GM19468 (cell line): ENCODE results near the gene GGCX.

ENCODE experiments used
- ATAC-seq: cut with Tn5 transposase; IDR thresholded peaks from one replicate; pipeline ENCODE4 v1.9.1; 2021; ENCODE audit warnings: mild to moderate bottlenecking, moderate library complexity, moderate number of reproducible peaks; ENCODE audit not compliant: unreplicated experiment; ENCODE audit errors: extremely low read depth

GGCX gene

GRCh38 chr2:85524336-85524908, 36.9 kb downstream of the GGCX start:
- no peak for ATAC-seq

- ATAC-seq = no peak
Observed at GRCh38 chr2:85523903-85524335, 37.4 kb downstream of the GGCX start.

GRCh38 chr2:85523062-85523902, 38.0 kb downstream of the GGCX start:
- ATAC-seq = no peak

DNA sequence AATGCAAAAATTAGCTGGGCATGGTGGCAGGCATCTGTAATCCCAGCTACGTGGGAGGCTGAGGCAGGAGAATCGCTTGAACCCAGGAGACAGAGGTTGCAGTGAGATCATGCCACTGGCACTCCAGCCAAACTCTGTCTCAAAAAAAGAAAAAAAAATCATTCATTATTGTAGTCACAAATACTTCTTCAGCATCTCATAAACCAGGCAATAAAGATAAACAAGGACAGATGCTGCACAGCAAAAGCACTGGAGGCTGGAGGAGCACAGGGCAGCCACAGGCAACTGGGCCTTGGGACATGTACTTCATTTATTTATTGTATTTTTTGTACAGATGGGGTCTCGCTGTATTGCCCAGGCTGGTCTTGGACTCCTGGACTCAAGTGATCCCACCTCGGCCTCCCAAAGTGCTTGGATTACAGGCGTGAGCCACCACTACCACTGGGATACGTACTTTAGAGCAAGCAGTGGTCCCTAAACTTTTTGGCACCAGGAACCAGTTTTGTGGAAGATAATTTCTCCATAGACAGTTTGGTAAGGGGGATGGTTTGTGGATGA, 39.1 kb downstream of the GGCX start:
- ATAC-seq = no peak

- no peak for ATAC-seq
Observed at GRCh38 chr2:85516653-85517389, 44.5 kb downstream of the GGCX start.

- no peak for ATAC-seq
Observed at GRCh38 chr2:85514323-85514722, 47.0 kb downstream of the GGCX start.

- no peak for ATAC-seq
Observed at GRCh38 chr2:85511008-85511811, 50.1 kb downstream of the GGCX start.

DNA sequence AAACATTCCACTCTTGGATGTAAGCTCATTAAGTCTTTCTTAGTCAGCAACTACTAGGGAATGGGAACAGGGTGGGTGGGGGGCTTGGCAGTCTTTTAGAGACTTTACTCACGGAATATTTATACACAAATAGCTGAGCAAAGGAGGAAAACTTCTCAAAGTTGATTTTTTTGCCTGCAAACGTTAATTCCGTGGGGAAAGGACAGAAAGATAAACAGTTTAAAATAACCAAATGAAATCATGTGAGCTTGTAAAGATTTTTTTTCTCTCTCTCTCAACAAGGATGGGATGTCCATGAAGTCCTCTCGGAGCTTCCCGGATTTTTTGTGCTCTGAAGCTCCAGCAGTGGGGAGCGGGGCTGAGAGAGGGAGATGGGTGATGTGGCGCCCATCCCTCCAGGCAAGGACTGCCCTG, 54.5 kb downstream of the GGCX start:
- no peak for ATAC-seq

DNA sequence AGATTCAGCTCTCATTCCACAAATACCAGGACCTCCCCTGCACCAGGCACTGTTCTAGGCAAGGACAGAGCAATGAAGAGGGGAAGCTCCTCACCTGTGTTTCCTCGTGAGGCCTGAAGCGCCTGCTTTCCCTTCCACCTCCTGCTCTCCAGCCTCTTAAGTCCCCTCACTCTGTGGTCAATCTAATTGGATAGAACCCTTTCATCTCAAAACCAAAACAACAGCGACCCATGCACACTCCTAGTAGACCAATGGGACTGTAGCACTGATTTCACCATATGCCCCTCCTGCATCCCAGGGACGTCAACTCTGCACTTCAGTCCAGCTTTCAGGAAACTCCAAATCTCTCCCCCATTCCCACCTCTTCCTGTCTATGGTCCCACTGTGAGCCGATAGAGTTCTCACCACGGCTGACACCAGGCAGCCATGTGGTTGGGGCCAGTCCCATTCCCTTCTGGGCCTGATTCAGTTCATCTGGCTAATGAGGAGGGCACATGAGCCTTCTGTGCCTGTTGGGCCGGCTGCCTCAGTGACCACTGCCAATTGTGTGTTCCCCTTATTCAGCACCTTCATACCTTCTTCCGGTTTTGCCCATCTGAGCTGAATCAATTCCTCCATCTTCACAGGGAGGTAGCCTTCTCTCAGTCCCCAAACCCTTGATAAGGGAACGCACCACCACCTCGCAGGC, 55.6 kb downstream of the GGCX start:
- ATAC-seq = no peak

DNA sequence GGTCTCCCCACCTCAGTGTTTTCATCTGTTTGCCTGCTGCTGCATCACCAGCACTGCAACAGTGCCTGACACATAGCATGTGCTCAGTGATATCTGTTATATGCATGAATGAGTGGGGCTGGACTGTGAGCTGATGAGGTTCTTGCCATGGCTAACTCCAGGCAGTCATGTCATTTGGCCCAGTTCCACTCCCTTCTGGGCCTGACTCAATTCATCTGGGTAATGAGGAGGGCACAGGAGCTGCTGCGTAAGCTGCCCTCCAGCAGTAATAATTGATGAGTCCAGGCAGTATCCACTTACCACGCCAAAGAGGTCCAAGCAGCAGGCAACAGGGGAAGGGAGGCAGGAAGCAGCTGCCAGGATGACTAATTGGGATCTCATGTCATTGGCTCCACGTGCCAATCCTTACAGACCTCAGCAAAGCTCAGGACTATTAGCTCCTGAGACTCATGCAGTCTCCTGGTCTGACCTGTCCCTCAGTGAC, 56.5 kb downstream of the GGCX start:
- ATAC-seq = no peak

GRCh38 chr2:85503851-85504777, 57.2 kb downstream of the GGCX start:
- no peak for ATAC-seq

DNA sequence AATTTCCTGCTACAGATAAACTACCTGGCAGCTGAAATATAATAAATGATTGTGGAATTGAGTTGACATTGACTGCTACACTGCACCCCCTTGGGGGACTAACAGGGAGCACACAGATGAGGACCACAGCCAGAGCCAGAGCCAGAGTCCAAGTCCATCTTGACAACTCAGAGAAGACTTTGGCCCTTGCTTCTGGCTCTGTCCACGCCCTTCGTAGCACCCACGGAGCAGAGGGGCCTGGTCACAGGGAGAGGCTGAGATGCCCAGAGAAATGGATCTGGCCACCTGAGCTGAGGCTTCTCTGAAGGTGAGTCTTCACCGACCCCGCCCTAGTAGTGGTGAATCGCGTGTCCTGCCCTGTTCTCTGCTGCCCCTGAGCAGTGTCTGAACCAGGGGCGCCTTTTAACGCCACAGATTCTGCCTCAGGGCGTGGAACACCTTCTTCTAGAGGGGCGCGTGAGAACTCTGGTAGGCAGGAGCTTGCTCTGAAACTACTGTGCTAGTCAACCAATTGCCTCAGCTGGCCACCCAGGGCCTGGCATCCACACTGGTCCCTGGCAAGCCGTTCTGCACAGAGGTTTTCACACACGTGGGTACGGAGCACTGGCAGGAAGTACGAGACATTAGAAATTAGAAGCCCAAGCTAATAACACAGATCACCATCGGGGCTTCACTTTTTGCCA, 58.0 kb downstream of the GGCX start:
- no peak for ATAC-seq

DNA sequence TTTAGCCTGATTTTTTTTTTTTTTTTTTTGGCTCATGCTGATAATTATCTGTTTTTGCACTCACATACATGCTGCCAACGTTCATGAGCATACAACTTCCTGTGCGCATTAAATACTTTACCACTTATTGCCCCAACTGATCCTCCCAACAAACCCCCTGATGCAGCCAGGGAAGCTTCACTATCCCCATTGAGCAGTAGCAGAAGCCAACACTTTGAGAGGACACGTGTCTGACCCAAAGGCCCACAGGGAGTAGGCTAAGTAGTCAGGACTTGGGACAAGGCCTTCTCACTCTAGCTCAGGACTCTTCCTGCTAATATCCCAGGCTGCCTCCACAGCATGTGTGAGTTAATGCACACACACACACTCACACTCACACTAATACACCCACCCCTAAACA, 58.6 kb downstream of the GGCX start:
- no peak for ATAC-seq

- ATAC-seq = no peak
Observed at GRCh38 chr2:85501248-85501647, 60.0 kb downstream of the GGCX start.

- ATAC-seq = no peak
Observed at GRCh38 chr2:85497944-85498630, 63.2 kb downstream of the GGCX start.

DNA sequence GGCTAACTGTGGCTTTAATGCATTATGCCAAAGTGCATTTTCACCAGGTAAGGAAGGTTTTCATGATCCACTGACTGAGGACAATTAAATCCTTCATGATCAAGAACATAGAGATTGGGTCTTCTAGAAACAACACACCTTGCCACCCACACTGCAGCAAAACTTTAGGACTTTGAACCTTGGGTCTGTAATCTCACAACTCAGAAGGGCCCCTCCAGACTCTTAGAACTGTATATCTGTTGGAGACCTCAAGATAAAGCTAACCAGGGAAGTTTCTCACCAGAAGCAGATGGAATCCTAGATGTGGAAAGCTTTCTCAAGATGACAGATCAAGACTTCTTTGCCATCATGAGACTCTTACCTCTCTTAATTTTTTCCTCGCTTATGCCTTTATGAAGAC, 64.9 kb downstream of the GGCX start:
- ATAC-seq = no peak
